Measurements from ENCODE around the gene AGBL2. TPM values are rescaled to one million over a fixed set of nuclear protein-coding genes. Genes with fewer than 3 reads are reported as not detected.

The AGBL2 gene
- total RNA-seq, 2 experiments from 2014 or later: 4.5 to 7.1 TPM

DNA sequence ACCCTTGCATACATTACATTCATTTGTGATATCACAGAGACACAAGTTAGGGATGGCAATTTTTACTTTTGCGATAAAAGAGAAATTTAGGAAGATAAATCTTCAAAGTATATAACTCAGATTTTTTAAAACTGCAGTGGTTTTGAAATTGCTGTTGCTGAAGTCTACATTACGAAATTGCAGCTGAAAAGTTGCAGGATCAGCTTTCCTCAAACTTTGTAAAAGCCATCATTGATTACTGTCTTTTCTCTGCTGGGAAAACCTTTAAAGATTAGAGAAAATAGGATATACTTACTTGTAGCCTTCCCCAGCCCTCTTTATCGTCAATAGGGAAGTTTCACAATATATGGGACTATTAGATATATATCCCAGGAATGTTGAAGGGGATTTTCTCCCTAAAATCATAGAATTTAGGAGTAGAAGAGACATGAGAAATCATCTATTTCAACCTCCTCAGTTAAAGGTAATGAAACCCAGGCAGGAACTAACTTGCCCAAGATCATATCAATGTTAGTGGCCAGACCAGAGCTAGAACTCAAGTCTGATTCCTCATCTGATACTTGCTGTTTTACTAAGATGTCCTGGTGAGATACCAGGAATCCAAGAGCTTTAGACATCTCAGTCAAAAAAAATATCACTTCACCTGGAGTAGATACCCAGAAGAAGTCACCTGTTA is 10.4 kb upstream of the AGBL2 start:
- ChIA-PET CTCF (interaction anchor here (0.6 to 2.1 kb wide), 3 partner anchors 10 to 104 kb away, joined by 3 to 9 read pairs (median 3); partner anchors contain the start of gene AGBL2), POLR2A (interaction anchor here (0.9 to 1.9 kb wide), 2 partner anchors 23 to 41 kb away, joined by 3 to 5 read pairs; no protein-coding TSS in a partner anchor)
- TF ChIP-seq, protein P1, sequence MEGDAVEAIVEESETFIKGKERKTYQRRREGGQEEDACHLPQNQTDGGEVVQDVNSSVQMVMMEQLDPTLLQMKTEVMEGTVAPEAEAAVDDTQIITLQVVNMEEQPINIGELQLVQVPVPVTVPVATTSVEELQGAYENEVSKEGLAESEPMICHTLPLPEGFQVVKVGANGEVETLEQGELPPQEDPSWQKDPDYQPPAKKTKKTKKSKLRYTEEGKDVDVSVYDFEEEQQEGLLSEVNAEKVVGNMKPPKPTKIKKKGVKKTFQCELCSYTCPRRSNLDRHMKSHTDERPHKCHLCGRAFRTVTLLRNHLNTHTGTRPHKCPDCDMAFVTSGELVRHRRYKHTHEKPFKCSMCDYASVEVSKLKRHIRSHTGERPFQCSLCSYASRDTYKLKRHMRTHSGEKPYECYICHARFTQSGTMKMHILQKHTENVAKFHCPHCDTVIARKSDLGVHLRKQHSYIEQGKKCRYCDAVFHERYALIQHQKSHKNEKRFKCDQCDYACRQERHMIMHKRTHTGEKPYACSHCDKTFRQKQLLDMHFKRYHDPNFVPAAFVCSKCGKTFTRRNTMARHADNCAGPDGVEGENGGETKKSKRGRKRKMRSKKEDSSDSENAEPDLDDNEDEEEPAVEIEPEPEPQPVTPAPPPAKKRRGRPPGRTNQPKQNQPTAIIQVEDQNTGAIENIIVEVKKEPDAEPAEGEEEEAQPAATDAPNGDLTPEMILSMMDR (IDR thresholded peaks at IDR 0.05): no peak
- intact Hi-C loops (cut with micrococcal nuclease): no loop called here
- Mint-ChIP-seq H3K27me3 (no peaks in the 10 kb centered on the region), H3K4me3 (no peak overlapping the region), H3K4me1 (ENCODE audit: low read depth) (peaks cover 2% of the 10 kb centered on the region), H3K27ac (peak overlapping the region; percentile 39), H3K9me3 (no peaks in the 10 kb centered on the region), H3K36me3 (ENCODE audit: low read depth) (peaks cover 55% of the 10 kb centered on the region)
- DNase-seq (no peak), ATAC-seq (no peak)

DNA sequence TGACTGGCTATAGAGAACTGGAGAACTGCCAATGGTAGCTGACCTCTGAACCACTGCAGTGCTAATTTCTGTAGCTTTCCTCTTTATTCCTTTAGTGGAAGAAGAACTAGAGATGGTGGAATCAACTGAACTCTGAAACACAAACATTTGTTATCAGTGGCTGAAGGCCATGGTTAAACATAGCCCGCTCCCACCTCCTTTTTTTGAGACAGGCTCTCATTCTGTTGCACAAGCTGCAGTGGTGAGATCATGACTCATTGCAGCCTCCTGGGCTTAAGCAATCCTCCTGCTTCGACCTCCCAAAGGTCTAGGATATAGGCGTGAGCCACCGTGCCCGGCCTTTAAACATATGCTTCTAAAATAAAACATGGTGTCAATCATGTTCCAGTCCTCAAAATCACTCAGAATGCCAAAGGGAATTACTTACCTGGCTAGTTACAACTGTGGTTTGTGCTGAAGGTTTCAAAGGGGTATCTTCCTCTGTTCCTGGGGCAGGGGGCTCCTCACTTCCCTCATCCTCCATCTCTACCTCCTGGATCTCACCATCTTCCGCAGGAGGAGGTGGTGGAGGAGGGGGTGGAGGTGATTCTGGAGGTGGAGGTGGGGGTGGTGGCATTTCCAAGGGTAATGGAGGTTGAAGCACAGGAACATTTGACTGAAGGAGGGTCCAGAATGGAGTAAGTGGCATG is 9.0 kb upstream of the AGBL2 start:
- no peak for ATAC-seq
- Mint-ChIP-seq H3K27me3 (no peaks in the 10 kb centered on the region), H3K4me1 (ENCODE audit: low read depth) (peaks cover 2% of the 10 kb centered on the region), H3K36me3 (ENCODE audit: low read depth) (peaks cover 52% of the 10 kb centered on the region), H3K9me3 (no peaks in the 10 kb centered on the region), H3K27ac (no peak overlapping the region), H3K4me3 (no peak overlapping the region)
- TF ChIP-seq, protein P1 (IDR thresholded peaks at IDR 0.05): no peak
- no peak for DNase-seq
- ChIA-PET CTCF (no interaction called here), POLR2A (interaction anchor here (0.5 to 1.9 kb wide), 3 partner anchors 24 to 149 kb away, joined by 3 to 5 read pairs (median 3); no protein-coding TSS in a partner anchor)
- intact Hi-C loops (cut with micrococcal nuclease): no loop called here

DNA sequence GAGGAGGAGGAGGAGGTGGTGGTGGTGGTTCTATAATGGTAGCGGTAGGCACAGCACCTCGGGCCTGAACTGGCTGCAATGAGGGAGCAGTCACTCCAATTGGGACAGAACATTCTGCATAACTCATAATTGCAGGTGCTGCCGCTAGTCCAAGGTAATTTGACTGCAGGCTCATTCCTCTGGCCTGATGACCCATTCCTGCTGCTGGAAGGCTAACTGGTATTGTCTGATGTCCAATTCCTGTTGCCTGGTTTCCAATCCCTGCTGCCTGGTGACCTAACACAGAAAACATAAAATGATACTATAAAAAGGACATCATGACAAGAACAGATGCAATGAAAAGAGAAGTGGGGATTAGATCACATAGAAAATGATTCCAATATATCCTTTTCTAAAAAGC is 7.9 kb upstream of the AGBL2 start:
- Mint-ChIP-seq H3K4me1 (ENCODE audit: low read depth) (peaks cover 2% of the 10 kb centered on the region), H3K36me3 (ENCODE audit: low read depth) (peaks cover 52% of the 10 kb centered on the region), H3K4me3 (no peak overlapping the region), H3K27me3 (no peaks in the 10 kb centered on the region), H3K27ac (peak overlapping the region; percentile 72), H3K9me3 (no peaks in the 10 kb centered on the region)
- intact Hi-C loops (cut with micrococcal nuclease): no loop called here
- ChIA-PET POLR2A (interaction anchor here (0.6 to 1.3 kb wide), 4 partner anchors 40 to 299 kb away, joined by 3 to 4 read pairs (median 3); no protein-coding TSS in a partner anchor), CTCF (no interaction called here)
- TF ChIP-seq, protein P1 (IDR thresholded peaks at IDR 0.05): no peak
- ATAC-seq (no peak), DNase-seq (no peak)

DNA sequence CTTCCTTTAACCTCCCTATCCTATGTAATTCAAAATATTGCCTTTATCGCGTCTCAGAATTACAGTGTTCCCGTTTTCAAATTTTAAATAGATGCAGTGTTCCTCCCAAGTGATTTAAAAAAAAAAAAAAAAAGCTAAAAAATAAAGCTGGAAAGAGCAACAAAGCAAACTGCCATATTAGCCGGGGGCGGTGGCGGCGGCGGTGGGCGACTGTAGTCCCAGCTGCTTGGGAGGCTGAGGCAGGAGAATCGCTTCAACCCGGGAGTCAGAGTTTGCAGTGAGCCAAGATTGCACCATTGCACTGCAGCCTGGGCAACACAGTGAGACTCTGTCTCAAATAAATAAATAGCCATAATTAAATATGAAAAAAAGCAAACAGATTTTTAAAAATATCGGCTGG is 5.5 kb upstream of the AGBL2 start:
- H3K4me3 Mint-ChIP-seq: no peak overlapping the region
- H3K27me3 Mint-ChIP-seq: no peaks in the 10 kb centered on the region
- ChIA-PET POLR2A (interaction anchor here (0.6 kb wide), 1 partner anchor 1339 kb away, joined by 3 read pairs; the partner anchor contains the start of gene MDK), CTCF (no interaction called here)
- peaks cover 51% of the 10 kb centered on the region for H3K36me3 Mint-ChIP-seq (ENCODE audit: low read depth)
- TF ChIP-seq, protein P1 (IDR thresholded peaks at IDR 0.05): no peak
- no peaks in the 10 kb centered on the region for H3K4me1 Mint-ChIP-seq (ENCODE audit: low read depth)
- intact Hi-C loops (cut with micrococcal nuclease): no loop called here
- ATAC-seq: no peak
- DNase-seq: no peak
- H3K9me3 Mint-ChIP-seq: no peaks in the 10 kb centered on the region
- no peak overlapping the region for H3K27ac Mint-ChIP-seq

Data from activated CD8-positive, alpha-beta T cell treated with anti-CD3 and anti-CD28 coated beads for 36 hours (primary cell).